NB4 (cell line): ENCODE measurements around the gene NDST1.

Experiments
- CTCF ChIP-seq: IDR thresholded peaks from one replicate; pipeline ENCODE4 v1.5.1; 2012; ENCODE audit warnings: low read depth, low read length
- POLR2A ChIP-seq: IDR thresholded peaks from 2 replicates; pipeline ENCODE4 v1.6.1; 2011; ENCODE audit warnings: mild to moderate bottlenecking; ENCODE audit not compliant: insufficient read length; ENCODE audit errors: extremely low read depth

DNA sequence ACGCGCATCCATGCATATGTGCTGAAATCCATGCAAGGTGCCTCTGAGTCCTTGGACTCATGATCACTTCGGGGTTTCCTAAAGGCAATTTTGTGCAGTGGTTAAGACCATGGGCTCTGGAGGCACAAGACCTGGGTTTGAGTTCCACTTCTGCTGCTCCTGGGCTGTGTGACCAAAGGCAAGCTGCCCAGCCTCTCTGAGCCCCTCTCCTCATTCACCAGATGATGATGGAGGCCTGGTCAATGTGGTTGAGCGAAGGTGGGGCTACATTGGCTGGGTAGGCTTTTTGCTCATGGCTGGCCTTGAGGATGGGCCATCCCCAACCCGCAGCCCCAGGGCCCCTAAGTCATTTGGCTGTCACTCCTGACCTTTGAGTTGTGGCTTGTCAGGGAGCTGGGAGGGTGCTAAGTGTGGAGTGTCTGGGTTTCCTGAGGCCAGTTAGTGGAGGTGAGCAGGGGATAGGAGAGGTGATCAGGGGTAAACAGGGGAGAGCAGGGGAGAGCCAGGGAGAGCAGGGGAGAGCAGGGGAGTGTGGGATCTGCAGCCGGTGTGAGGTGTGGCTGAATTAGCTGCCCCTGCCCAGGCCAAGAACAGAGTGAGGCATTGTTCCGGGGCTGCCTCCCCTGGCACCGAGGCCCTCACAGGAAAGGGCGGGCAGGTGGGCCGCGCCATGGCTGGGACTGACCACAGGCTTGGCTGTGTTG, 68.0 kb downstream of the NDST1 start:
- TF ChIP-seq POLR2A (no peak), CTCF (no peak)
